SK-N-SH (cell line): ENCODE results near the gene PPM1N. TPM values are rescaled to one million over a fixed set of nuclear protein-coding genes. Genes with fewer than 3 reads are reported as not detected.

Source experiments
- CTCF ChIA-PET: fragments of 300-600, 350-600 bp; formaldehyde crosslinking; extraction: SDS; loops from one replicate; lab custom pipeline; 2021; lab: Yijun Ruan, JAX
- POLR2A ChIA-PET: fragments of 350-600 bp; sonication (Branson Sonifier 250); formaldehyde crosslinking; extraction: SDS; loops from one replicate; lab custom pipeline; 2020; ENCODE audit warnings: antibody characterized with exemption, inconsistent platforms; lab: Yijun Ruan, JAX
- DNase-seq: peaks from one replicate; pipeline ENCODE4 v3.0.0; 2012
- H2AFZ ChIP-seq: fragments of 200-600 bp; sonication (generic); 2 replicates; pipeline ENCODE4 v1.8.1; 2016; ENCODE audit warnings: antibody characterized with exemption, mild to moderate bottlenecking, low read depth
- H3F3A ChIP-seq: fragments of 200-600 bp; sonication (generic); replicated peaks from 2 replicates; pipeline ENCODE3; 2016; ENCODE audit warnings: antibody characterized with exemption, mild to moderate bottlenecking; ENCODE audit not compliant: insufficient read depth
- H3K27ac ChIP-seq, 2 experiments: fragments of 200-500 bp in 1 of 2; fragments of 200-600 bp in 1 of 2; sonication (Bioruptor generic) in 1 of 2; sonication (generic), shearing (Covaris generic) in 1 of 2; 2 replicates each; pipeline versions ENCODE4 v1.5.1 to v1.6.1; 2014 to 2016; ENCODE audit warnings: low read depth in 2 of 2, inconsistent platforms in 1 of 2, low read length in 1 of 2, mild to moderate bottlenecking in 1 of 2, mixed read lengths in 1 of 2
- H3K27me3 ChIP-seq: fragments of 200-600 bp; sonication (generic), shearing (Covaris generic); 2 replicates; pipeline ENCODE4 v1.6.1; 2016; ENCODE audit warnings: mixed run types; ENCODE audit not compliant: insufficient read depth
- H3K36me3 ChIP-seq, 2 experiments: fragments of 200-500 bp in 1 of 2; fragments of 200-600 bp in 1 of 2; sonication (Bioruptor generic) in 1 of 2; sonication (generic) in 1 of 2; replicated peaks in 1 of 2; 2 replicates each; pipeline versions ENCODE3 to v1.5.1; 2014 to 2016; ENCODE audit warnings: low read length in 1 of 2, mild to moderate bottlenecking in 1 of 2; ENCODE audit not compliant: insufficient read depth in 2 of 2, control insufficient read depth in 1 of 2
- H3K4me1 ChIP-seq, 2 experiments: fragments of 200-500 bp in 1 of 2; fragments of 200-600 bp in 1 of 2; sonication (Bioruptor generic) in 1 of 2; sonication (generic), shearing (Covaris generic) in 1 of 2; 2 replicates each; pipeline versions ENCODE4 v1.5.1 to v1.6.1; 2014 to 2016; ENCODE audit warnings: low read depth in 1 of 2, low read length in 1 of 2, mixed run types in 1 of 2; ENCODE audit not compliant: insufficient read depth in 2 of 2, control insufficient read depth in 1 of 2
- H3K4me2 ChIP-seq: fragments of 200-600 bp; sonication (generic), shearing (Covaris generic); 2 replicates; pipeline ENCODE4 v1.6.1; 2017; ENCODE audit warnings: mixed run types
- H3K4me3 ChIP-seq, 2 experiments: fragments of 200-500 bp in 1 of 2; fragments of 200-600 bp in 1 of 2; sonication (Bioruptor generic) in 1 of 2; sonication (generic), shearing (Covaris generic) in 1 of 2; 2 replicates each; pipeline versions ENCODE4 v1.5.1 to v1.8.1; 2014 to 2016; ENCODE audit warnings: low read depth in 2 of 2, inconsistent platforms in 1 of 2, low read length in 1 of 2, mild to moderate bottlenecking in 1 of 2, mixed read lengths in 1 of 2, moderate library complexity in 1 of 2
- H3K79me2 ChIP-seq: fragments of 200-600 bp; sonication (generic); 2 replicates; pipeline ENCODE4 v1.8.1; 2017; ENCODE audit warnings: mild to moderate bottlenecking; ENCODE audit not compliant: insufficient read depth
- H3K9ac ChIP-seq: fragments of 200-600 bp; sonication (generic); 2 replicates; pipeline ENCODE4 v1.6.1; 2017; ENCODE audit warnings: mixed run types
- H3K9me2 ChIP-seq: fragments of 200-600 bp; sonication (generic); 2 replicates; pipeline ENCODE4 v1.6.1; 2017; ENCODE audit warnings: mixed run types
- H3K9me3 ChIP-seq: fragments of 200-600 bp; sonication (generic); 2 replicates; pipeline ENCODE4 v1.6.1; 2017; ENCODE audit warnings: mixed run types, mild to moderate bottlenecking, moderate library complexity
- H4K20me1 ChIP-seq: fragments of 200-600 bp; sonication (generic); 2 replicates; pipeline ENCODE4 v1.6.1; 2017; ENCODE audit warnings: mild to moderate bottlenecking, mixed run types; ENCODE audit not compliant: insufficient read depth
- CHD2 ChIP-seq: fragments of 150-350 bp; IDR thresholded peaks from 2 replicates; pipeline ENCODE4 v1.6.1; 2018; ENCODE audit warnings: low read length; ENCODE audit not compliant: partially characterized antibody
- CTCF ChIP-seq: fragments of 200-600 bp; sonication (generic); IDR thresholded peaks from 2 replicates; pipeline ENCODE4 v1.6.1; 2017; ENCODE audit warnings: antibody characterized with exemption, mild to moderate bottlenecking, moderate library complexity
- ELF1 ChIP-seq: IDR thresholded peaks from 2 replicates; pipeline ENCODE4 v1.4.0; 2012
- EP300 ChIP-seq, 2 experiments: IDR thresholded peaks; 2 replicates each; pipeline versions ENCODE4 v1.4.0 to v1.6.1; 2012; ENCODE audit warnings: borderline replicate concordance in 1 of 2, low read depth in 1 of 2, low read length in 1 of 2
- EZH2phosphoT487 ChIP-seq: fragments of 200-600 bp; sonication (generic); IDR thresholded peaks from 2 replicates; pipeline ENCODE4 v1.6.1; 2017; ENCODE audit warnings: low read depth, mixed run types, mild to moderate bottlenecking, antibody characterized with exemption, moderate library complexity, borderline replicate concordance
- FOXJ3 ChIP-seq: sonication (generic); formaldehyde crosslinking; IDR thresholded peaks from 2 replicates; pipeline ENCODE4 v1.5.1; 2020; ENCODE audit warnings: mild to moderate bottlenecking, missing genetic modification reagents
- GABPA ChIP-seq: IDR thresholded peaks from 2 replicates; pipeline ENCODE4 v1.4.0; 2012; ENCODE audit warnings: low read depth, mild to moderate bottlenecking
- MAX ChIP-seq: IDR thresholded peaks from 2 replicates; pipeline ENCODE4 v1.4.0; 2012; ENCODE audit warnings: low read depth
- NRF1 ChIP-seq: IDR thresholded peaks from 2 replicates; pipeline ENCODE4 v1.6.1; 2012; ENCODE audit warnings: low read depth, mild to moderate bottlenecking, low read length
- RAD21 ChIP-seq: IDR thresholded peaks from 2 replicates; pipeline ENCODE4 v1.6.1; 2012; ENCODE audit warnings: mild to moderate bottlenecking, low read length
- RFX5 ChIP-seq: IDR thresholded peaks from 2 replicates; pipeline ENCODE4 v1.6.1; 2012; ENCODE audit warnings: mild to moderate bottlenecking, improper control_type of control experiment, low read length
- RXRA ChIP-seq: IDR thresholded peaks from 2 replicates; pipeline ENCODE4 v1.4.0; 2012; ENCODE audit warnings: low read depth, mild to moderate bottlenecking, borderline replicate concordance
- SIN3A ChIP-seq: IDR thresholded peaks from 2 replicates; pipeline ENCODE4 v1.6.1; 2012; ENCODE audit warnings: low read depth, mild to moderate bottlenecking, low read length, moderate library complexity, borderline replicate concordance
- SMC3 ChIP-seq: IDR thresholded peaks from 2 replicates; pipeline ENCODE4 v1.6.1; 2012; ENCODE audit warnings: low read depth, low read length, improper control_type of control experiment
- TAF1 ChIP-seq: IDR thresholded peaks from 2 replicates; pipeline ENCODE4 v1.6.1; 2012; ENCODE audit warnings: low read depth, mild to moderate bottlenecking, low read length, moderate library complexity, borderline replicate concordance
- TCF12 ChIP-seq: IDR thresholded peaks from 2 replicates; pipeline ENCODE4 v1.4.0; 2012
- TEAD4 ChIP-seq: IDR thresholded peaks from 2 replicates; pipeline ENCODE4 v1.4.0; 2012; ENCODE audit warnings: mild to moderate bottlenecking, borderline replicate concordance; ENCODE audit not compliant: insufficient read depth
- USF2 ChIP-seq: fragments of 150-350 bp; IDR thresholded peaks from 2 replicates; pipeline ENCODE4 v1.6.1; 2017; ENCODE audit warnings: antibody characterized with exemption, low read length, low read depth, borderline replicate concordance
- YY1 ChIP-seq: IDR thresholded peaks from 2 replicates; pipeline ENCODE4 v1.4.0; 2012; ENCODE audit warnings: low read depth, mild to moderate bottlenecking
- WGBS: methylation state at CpG from one replicate; pipeline ENCODE4 v1.1.6; 2017; ENCODE audit warnings: low lambda C conversion rate; 5-methylcytosine and 5-hydroxymethylcytosine counted together
- polyA plus RNA-seq, 3 experiments: library from polyadenylated mRNA; depleted of rRNA; stranded (reverse); fragments of >200 nt; gene quantifications; 2 replicates each; pipeline ENCODE4 v1.2.3, GENCODE V29; 2012

PPM1N gene
- polyA plus RNA-seq, 1 of the 3 experiments (the other 2 are of a cell fraction): 10.3 TPM

- Histone ChIP-seq H3K9me2 (no peaks in the 10 kb centered on the region), H3K9ac (peak overlapping the region; percentile 97), H3K79me2 (no peaks in the 10 kb centered on the region), H3F3A (peaks cover 11% of the 10 kb centered on the region), H2AFZ (no peak overlapping the region), H4K20me1 (peaks cover 40% of the 10 kb centered on the region; the same call in 1 of the 2 replicates), H3K4me2 (peak overlapping the region; percentile 99), H3K36me3 (no peaks in the 10 kb centered on the region), H3K27me3 (no peaks in the 10 kb centered on the region), H3K27ac (peak overlapping the region in 1 of 2 experiments; percentile 95; a peak in 2 of 4 replicates), H3K4me3 (peak overlapping the region; percentile 81 to 84), H3K9me3 (no peaks in the 10 kb centered on the region), H3K4me1 (peaks cover 0 to 19% of the 10 kb centered on the region in 2 experiments; a peak in 1 of 4 replicates)
- WGBS: 1% methylated on average over 17 of the region's 31 CpGs
- POLR2A ChIA-PET: interaction anchor here (0.7 to 1.7 kb wide), 5 partner anchors 11 to 217 kb away, joined by 3 to 11 read pairs (median 5); no protein-coding TSS in a partner anchor
- no peak for TF ChIP-seq CHD2
- TF ChIP-seq TAF1: no peak
- no peak for TF ChIP-seq RAD21
- TF ChIP-seq MAX: no peak
- TF ChIP-seq ELF1: no peak
- TF ChIP-seq TEAD4: no peak
- TF ChIP-seq SMC3: no peak
- TF ChIP-seq SIN3A: no peak
- TF ChIP-seq TCF12: no peak
- TF ChIP-seq RFX5: no peak
- TF ChIP-seq EZH2phosphoT487: no peak
- TF ChIP-seq YY1: no peak
- CTCF ChIA-PET: interaction anchor here (1.1 to 27.6 kb wide), 6 partner anchors 11 to 41 kb away, joined by 4 to 870 read pairs (median 16); no protein-coding TSS in a partner anchor
- DNase-seq: no peak
Measured at GRCh38 chr19:45468159-45468651, 30.0 kb upstream of the PPM1N start.

GRCh38 chr19:45468803-45469131 is 29.5 kb upstream of the PPM1N start:
- H2AFZ ChIP-seq: peak overlapping the region; percentile 21; the same call in 1 of the 2 replicates
- H3K79me2 ChIP-seq: no peaks in the 10 kb centered on the region
- peak overlapping the region; percentile 97 for H3K9ac ChIP-seq
- no peaks in the 10 kb centered on the region for H3K27me3 ChIP-seq
- H3K9me3 ChIP-seq: no peaks in the 10 kb centered on the region
- peaks cover 40% of the 10 kb centered on the region; the same call in 1 of the 2 replicates for H4K20me1 ChIP-seq
- peak overlapping the region; percentile 81 to 84 for H3K4me3 ChIP-seq
- WGBS: 0% methylated on average over 7 of the region's 19 CpGs
- peaks cover 0 to 19% of the 10 kb centered on the region in 2 experiments; a peak in 1 of 4 replicates for H3K4me1 ChIP-seq
- CTCF ChIA-PET: interaction anchor here (1.1 to 27.6 kb wide), 5 partner anchors 10 to 37 kb away, joined by 4 to 870 read pairs (median 28); no protein-coding TSS in a partner anchor
- peak overlapping the region; percentile 58 to 95 for H3K27ac ChIP-seq
- peaks cover 7% of the 10 kb centered on the region for H3F3A ChIP-seq
- POLR2A ChIA-PET: interaction anchor here (0.7 to 1.7 kb wide), 3 partner anchors 10 to 64 kb away, joined by 3 to 11 read pairs (median 4); partner anchors contain the start of gene PPP1R13L
- no peaks in the 10 kb centered on the region for H3K36me3 ChIP-seq
- peak overlapping the region; percentile 99 for H3K4me2 ChIP-seq
- H3K9me2 ChIP-seq: no peaks in the 10 kb centered on the region
- DNase-seq: no peak
- no peak for TF ChIP-seq CTCF
- no peak for TF ChIP-seq RAD21
- no peak for TF ChIP-seq YY1
- TF ChIP-seq TCF12: no peak
- no peak for TF ChIP-seq SMC3
- no peak for TF ChIP-seq EP300 (IDR thresholded peaks at IDR 0.05; ENCODE audit: borderline replicate concordance in 1 of 2, low read depth in 1 of 2, low read length in 1 of 2)
- no peak for TF ChIP-seq MAX
- TF ChIP-seq RXRA: no peak
- no peak for TF ChIP-seq ELF1
- no peak for TF ChIP-seq NRF1
- TF ChIP-seq GABPA: no peak
- no peak for TF ChIP-seq FOXJ3 (CRISPR knock-in tag)
- TF ChIP-seq USF2: no peak
- TF ChIP-seq, all 33 proteins: peak for 0
